ENCODE measurements around the gene CD2BP2. TPM values are rescaled to one million over a fixed set of nuclear protein-coding genes. Genes with fewer than 3 reads are reported as not detected.

Gene CD2BP2
- total and polyA plus RNA-seq, 9 of the 15 experiments (the other 6 are each of a cell fraction or from before 2014, with no cell fraction given) = 3.9 to 51.1 (median 32.8) TPM

DNA sequence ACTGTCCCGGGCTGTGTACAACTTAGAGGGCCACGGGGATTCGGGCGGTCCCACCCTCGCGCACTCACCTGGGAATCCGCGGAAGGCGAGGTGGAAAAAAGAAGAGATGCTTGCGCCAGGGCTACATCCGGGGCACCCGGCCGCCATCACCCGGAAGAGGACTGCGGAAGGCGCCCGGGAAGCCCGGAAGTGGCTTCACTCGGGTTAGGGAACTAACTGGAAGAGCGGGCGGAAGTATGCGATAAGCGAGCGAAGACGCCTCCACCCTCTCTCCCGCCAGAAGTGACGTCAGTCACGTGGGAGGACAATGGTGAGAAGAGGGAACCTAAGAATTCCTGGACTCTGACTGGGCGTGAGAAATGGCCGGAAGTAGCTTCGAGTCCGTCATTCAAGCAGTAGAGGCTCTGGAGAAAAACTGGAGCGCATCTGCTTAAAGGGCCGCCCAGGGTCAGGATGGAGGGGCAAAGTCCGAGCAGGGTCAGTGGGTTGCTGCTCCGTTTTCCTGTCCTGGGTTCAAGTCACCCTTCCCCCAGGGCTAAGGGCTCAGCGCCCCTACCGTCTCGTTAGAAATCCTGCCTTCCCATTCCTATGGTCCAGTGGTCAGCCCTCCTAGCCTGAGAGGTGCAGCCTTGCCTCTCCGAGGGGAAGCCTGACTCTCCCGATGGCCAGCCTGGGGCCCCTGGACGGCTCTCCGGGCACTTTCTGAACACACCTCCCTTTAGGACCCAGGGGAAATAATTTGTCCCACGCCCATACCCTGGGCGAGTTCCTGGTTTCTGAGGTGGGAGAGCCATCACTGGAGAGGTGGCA lies at the start of gene CD2BP2 (continued):
- TF ChIP-seq, protein P1, sequence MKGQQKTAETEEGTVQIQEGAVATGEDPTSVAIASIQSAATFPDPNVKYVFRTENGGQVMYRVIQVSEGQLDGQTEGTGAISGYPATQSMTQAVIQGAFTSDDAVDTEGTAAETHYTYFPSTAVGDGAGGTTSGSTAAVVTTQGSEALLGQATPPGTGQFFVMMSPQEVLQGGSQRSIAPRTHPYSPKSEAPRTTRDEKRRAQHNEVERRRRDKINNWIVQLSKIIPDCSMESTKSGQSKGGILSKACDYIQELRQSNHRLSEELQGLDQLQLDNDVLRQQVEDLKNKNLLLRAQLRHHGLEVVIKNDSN (CRISPR knock-in tag; IDR thresholded peaks at IDR 0.05) = peak; percentile 94
- TF ChIP-seq L3MBTL2 (IDR thresholded peaks at IDR 0.05) = peak; percentile 92
- peak; percentile 71; the same call in 1 of the 2 replicates for TF ChIP-seq SIN3B (IDR thresholded peaks at IDR 0.05; ENCODE audit: low read depth)
- no peak for TF ChIP-seq ZBTB8A (IDR thresholded peaks at IDR 0.05; ENCODE audit: partially characterized antibody)
- peak; percentile 43; the same call in 1 of the 2 replicates for TF ChIP-seq NCOA1 (IDR thresholded peaks at IDR 0.05; ENCODE audit: low read depth)
- TF ChIP-seq YY1 (IDR thresholded peaks at IDR 0.05; ENCODE audit: borderline replicate concordance in 1 of 3, control insufficient read depth in 1 of 3, extremely low read depth in 1 of 3, insufficient read depth in 3 of 3, insufficient read length in 1 of 3, insufficient replicate concordance in 2 of 3, low read depth in 1 of 3, low read length in 2 of 3) = peak; percentile 58 to 93 (median 91)
- TF ChIP-seq, protein P2, sequence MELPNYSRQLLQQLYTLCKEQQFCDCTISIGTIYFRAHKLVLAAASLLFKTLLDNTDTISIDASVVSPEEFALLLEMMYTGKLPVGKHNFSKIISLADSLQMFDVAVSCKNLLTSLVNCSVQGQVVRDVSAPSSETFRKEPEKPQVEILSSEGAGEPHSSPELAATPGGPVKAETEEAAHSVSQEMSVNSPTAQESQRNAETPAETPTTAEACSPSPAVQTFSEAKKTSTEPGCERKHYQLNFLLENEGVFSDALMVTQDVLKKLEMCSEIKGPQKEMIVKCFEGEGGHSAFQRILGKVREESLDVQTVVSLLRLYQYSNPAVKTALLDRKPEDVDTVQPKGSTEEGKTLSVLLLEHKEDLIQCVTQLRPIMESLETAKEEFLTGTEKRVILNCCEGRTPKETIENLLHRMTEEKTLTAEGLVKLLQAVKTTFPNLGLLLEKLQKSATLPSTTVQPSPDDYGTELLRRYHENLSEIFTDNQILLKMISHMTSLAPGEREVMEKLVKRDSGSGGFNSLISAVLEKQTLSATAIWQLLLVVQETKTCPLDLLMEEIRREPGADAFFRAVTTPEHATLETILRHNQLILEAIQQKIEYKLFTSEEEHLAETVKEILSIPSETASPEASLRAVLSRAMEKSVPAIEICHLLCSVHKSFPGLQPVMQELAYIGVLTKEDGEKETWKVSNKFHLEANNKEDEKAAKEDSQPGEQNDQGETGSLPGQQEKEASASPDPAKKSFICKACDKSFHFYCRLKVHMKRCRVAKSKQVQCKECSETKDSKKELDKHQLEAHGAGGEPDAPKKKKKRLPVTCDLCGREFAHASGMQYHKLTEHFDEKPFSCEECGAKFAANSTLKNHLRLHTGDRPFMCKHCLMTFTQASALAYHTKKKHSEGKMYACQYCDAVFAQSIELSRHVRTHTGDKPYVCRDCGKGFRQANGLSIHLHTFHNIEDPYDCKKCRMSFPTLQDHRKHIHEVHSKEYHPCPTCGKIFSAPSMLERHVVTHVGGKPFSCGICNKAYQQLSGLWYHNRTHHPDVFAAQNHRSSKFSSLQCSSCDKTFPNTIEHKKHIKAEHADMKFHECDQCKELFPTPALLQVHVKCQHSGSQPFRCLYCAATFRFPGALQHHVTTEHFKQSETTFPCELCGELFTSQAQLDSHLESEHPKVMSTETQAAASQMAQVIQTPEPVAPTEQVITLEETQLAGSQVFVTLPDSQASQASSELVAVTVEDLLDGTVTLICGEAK (IDR thresholded peaks at IDR 0.05) = peak; percentile 99
- TF ChIP-seq, protein P2 (CRISPR knock-in tag; IDR thresholded peaks at IDR 0.05) = no peak
- no peak for TF ChIP-seq BDP1 (IDR thresholded peaks at IDR 0.05; ENCODE audit: insufficient read depth, insufficient read length)
- no peak for TF ChIP-seq RBM14 (IDR thresholded peaks at IDR 0.05; ENCODE audit: borderline replicate concordance, insufficient read depth, low read depth, low read length)
- peak; percentile 60; the same call in 1 of the 2 replicates for TF ChIP-seq KLF10 (CRISPR knock-in tag; IDR thresholded peaks at IDR 0.05)
- TF ChIP-seq ZNF212 (CRISPR knock-in tag; IDR thresholded peaks at IDR 0.05) = no peak
- no peak for TF ChIP-seq MED1 (CRISPR knock-in tag; IDR thresholded peaks at IDR 0.05; ENCODE audit: borderline replicate concordance)
- TF ChIP-seq, protein P3, sequence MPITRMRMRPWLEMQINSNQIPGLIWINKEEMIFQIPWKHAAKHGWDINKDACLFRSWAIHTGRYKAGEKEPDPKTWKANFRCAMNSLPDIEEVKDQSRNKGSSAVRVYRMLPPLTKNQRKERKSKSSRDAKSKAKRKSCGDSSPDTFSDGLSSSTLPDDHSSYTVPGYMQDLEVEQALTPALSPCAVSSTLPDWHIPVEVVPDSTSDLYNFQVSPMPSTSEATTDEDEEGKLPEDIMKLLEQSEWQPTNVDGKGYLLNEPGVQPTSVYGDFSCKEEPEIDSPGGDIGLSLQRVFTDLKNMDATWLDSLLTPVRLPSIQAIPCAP (CRISPR knock-in tag; IDR thresholded peaks at IDR 0.05; ENCODE audit: borderline replicate concordance) = peak; percentile 71; the same call in 1 of the 2 replicates
- TF ChIP-seq EP400 (IDR thresholded peaks at IDR 0.05) = peak; percentile 89
- TF ChIP-seq PHF8 (IDR thresholded peaks at IDR 0.05; ENCODE audit: borderline replicate concordance, low read length) = peak; percentile 84; the same call in 1 of the 2 replicates
